ENCODE results near the gene CNOT6L.

CNOT6L gene

GRCh38 chr4:77861495-77861894 lies 42.3 kb upstream of the CNOT6L start:
- Histone ChIP-seq H3F3A (ENCODE audit: control insufficient read depth, insufficient read depth) (0 out of 2 replicates have a peak, but pooled peaks cover 2% of the 10 kb centered on the region), H3K4me2 (ENCODE audit: low read length) (peak overlapping the region; percentile 79), H3K4me1 (ENCODE audit: control insufficient read depth, low read length) (peaks cover 29% of the 10 kb centered on the region), H3K36me3 (ENCODE audit: control insufficient read depth, low read length) (peaks cover 14% of the 10 kb centered on the region), H3K27ac (ENCODE audit: low read depth, low read length) (peak overlapping the region; percentile 87), H3K27me3 (ENCODE audit: control insufficient read depth, low read length) (no peaks in the 10 kb centered on the region), H3K9me3 (ENCODE audit: control insufficient read depth, insufficient read depth, low read length) (no peaks in the 10 kb centered on the region), H3K79me2 (ENCODE audit: control insufficient read depth, low read length) (peaks cover 37% of the 10 kb centered on the region), H3K4me3 (ENCODE audit: low read length) (peak overlapping the region; percentile 86), H3K9me2 (replicated peaks; ENCODE audit: control insufficient read depth, low read length) (no peaks in the 10 kb centered on the region), H4K20me1 (ENCODE audit: control insufficient read depth, insufficient read depth, low read depth, low read length) (no peaks in the 10 kb centered on the region)
- TF ChIP-seq EZH2phosphoT487 (IDR thresholded peaks at IDR 0.05; ENCODE audit: borderline replicate concordance, low read length) (no peak), CTCF (IDR thresholded peaks at IDR 0.05; ENCODE audit: low read depth, low read length, poor library complexity, severe bottlenecking) (no peak)

DNA sequence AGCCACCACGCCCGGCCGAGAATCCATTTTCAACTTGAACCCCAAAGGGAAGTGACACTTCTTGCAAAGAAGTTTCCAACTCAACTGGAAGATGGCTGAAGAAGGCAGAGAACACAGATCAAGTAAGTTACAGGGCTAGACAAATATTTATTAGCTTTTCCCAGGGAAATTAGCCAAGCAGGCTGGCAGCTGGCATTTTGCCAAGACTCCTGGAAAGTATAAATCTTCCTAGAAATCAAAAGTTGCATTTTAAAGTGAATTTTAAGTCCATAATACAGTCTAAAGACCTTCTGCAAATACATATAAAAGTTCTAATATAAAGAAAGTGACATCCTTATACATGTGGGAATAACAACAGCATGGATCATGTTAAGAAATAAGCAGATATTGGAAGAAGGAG lies 40.1 kb upstream of the CNOT6L start:
- Histone ChIP-seq H3K27me3 (ENCODE audit: control insufficient read depth, low read length) (no peaks in the 10 kb centered on the region), H3K36me3 (ENCODE audit: control insufficient read depth, low read length) (peaks cover under 1% of the 10 kb centered on the region; the same call in 1 of the 2 replicates)

DNA sequence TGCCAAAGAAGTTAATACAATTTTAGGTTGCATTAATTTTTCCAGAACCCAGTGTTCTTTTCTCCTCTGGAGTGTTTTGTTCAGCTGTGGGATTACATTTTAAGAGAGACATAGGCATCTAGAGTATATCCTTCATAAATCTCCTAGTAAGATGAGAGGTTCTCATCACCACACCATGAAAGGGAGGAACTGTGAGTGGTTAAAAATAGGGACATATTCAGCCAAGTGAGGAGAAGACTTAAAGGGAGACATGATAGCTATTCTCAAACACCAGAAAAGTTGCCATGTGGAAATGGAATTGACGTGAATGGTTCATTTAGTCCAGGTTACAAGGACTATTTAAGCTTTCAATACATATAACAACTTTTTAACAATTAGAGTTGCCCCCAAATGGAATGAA lies 37.0 kb upstream of the CNOT6L start:
- H3K79me2 ChIP-seq (ENCODE audit: control insufficient read depth, low read length) = no peaks in the 10 kb centered on the region
- H3K36me3 ChIP-seq (ENCODE audit: control insufficient read depth, low read length) = no peaks in the 10 kb centered on the region
- no peaks in the 10 kb centered on the region for H3K9me2 ChIP-seq (replicated peaks; ENCODE audit: control insufficient read depth, low read length)
- no peaks in the 10 kb centered on the region for H4K20me1 ChIP-seq (ENCODE audit: control insufficient read depth, insufficient read depth, low read depth, low read length)
- no peaks in the 10 kb centered on the region for H3K9me3 ChIP-seq (ENCODE audit: control insufficient read depth, insufficient read depth, low read length)
- H3K27me3 ChIP-seq (ENCODE audit: control insufficient read depth, low read length) = no peaks in the 10 kb centered on the region
- H3K4me1 ChIP-seq (ENCODE audit: control insufficient read depth, low read length) = peaks cover 22% of the 10 kb centered on the region
- H3F3A ChIP-seq (ENCODE audit: control insufficient read depth, insufficient read depth) = no peaks in the 10 kb centered on the region
- no peak for TF ChIP-seq EZH2phosphoT487 (IDR thresholded peaks at IDR 0.05; ENCODE audit: borderline replicate concordance, low read length)
- no peak for TF ChIP-seq CTCF (IDR thresholded peaks at IDR 0.05; ENCODE audit: low read depth, low read length, poor library complexity, severe bottlenecking)
- no peak overlapping the region for H3K4me2 ChIP-seq (ENCODE audit: low read length)
- H3K4me3 ChIP-seq (ENCODE audit: low read length) = no peak overlapping the region
- H3K27ac ChIP-seq (ENCODE audit: low read depth, low read length) = no peak overlapping the region

More for the DNA sequence above, 40.1 kb upstream of the CNOT6L start:
- Histone ChIP-seq H3K79me2 (ENCODE audit: control insufficient read depth, low read length) (peaks cover 16% of the 10 kb centered on the region), H3K4me3 (ENCODE audit: low read length) (no peak overlapping the region), H3K27ac (ENCODE audit: low read depth, low read length) (no peak overlapping the region), H3K9me3 (ENCODE audit: control insufficient read depth, insufficient read depth, low read length) (no peaks in the 10 kb centered on the region), H3K9me2 (replicated peaks; ENCODE audit: control insufficient read depth, low read length) (no peaks in the 10 kb centered on the region), H3K4me2 (ENCODE audit: low read length) (no peak overlapping the region), H4K20me1 (ENCODE audit: control insufficient read depth, insufficient read depth, low read depth, low read length) (no peaks in the 10 kb centered on the region), H3F3A (ENCODE audit: control insufficient read depth, insufficient read depth) (0 out of 2 replicates have a peak, but pooled peaks cover 2% of the 10 kb centered on the region), H3K4me1 (ENCODE audit: control insufficient read depth, low read length) (peaks cover 30% of the 10 kb centered on the region)
- TF ChIP-seq EZH2phosphoT487 (IDR thresholded peaks at IDR 0.05; ENCODE audit: borderline replicate concordance, low read length) (no peak), CTCF (IDR thresholded peaks at IDR 0.05; ENCODE audit: low read depth, low read length, poor library complexity, severe bottlenecking) (no peak)

Measured in DOHH2 (cell line).